Measurements from ENCODE around the gene STOM. TPM values are rescaled to one million over a fixed set of nuclear protein-coding genes. Genes with fewer than 3 reads are reported as not detected.

STOM gene
- total RNA-seq, 1 experiment from 2014 or later, result 45.1 TPM

GRCh38 chr9:121349009-121349408 lies 21.0 kb downstream of the STOM start:
- no peak for DNase-seq (ENCODE audit: low read depth)

- no peak for DNase-seq (ENCODE audit: low read depth)
Observed at GRCh38 chr9:121348221-121348620, 21.8 kb downstream of the STOM start.

GRCh38 chr9:121345070-121345469 lies 25.0 kb downstream of the STOM start:
- no peak for DNase-seq (ENCODE audit: low read depth)

- DNase-seq (ENCODE audit: low read depth), result no peak
Observed at GRCh38 chr9:121344184-121344583, 25.9 kb downstream of the STOM start.

- DNase-seq (ENCODE audit: low read depth), result no peak
Observed at GRCh38 chr9:121340676-121341392, 29.2 kb downstream of the STOM start.

- no peak for DNase-seq (ENCODE audit: low read depth)
Observed at GRCh38 chr9:121339437-121339836, 30.6 kb downstream of the STOM start.

- DNase-seq (ENCODE audit: low read depth), result no peak
Observed at GRCh38 chr9:121336665-121337064, 33.4 kb downstream of the STOM start.

- DNase-seq (ENCODE audit: low read depth), result no peak
Observed at GRCh38 chr9:121333950-121334773, 35.9 kb downstream of the STOM start.

GRCh38 chr9:121331992-121332685 lies 37.9 kb downstream of the STOM start:
- no peak for DNase-seq (ENCODE audit: low read depth)

- DNase-seq (ENCODE audit: low read depth), result no peak
Observed at GRCh38 chr9:121331549-121331948, 38.5 kb downstream of the STOM start.

GRCh38 chr9:121328876-121329681 lies 41.0 kb downstream of the STOM start:
- no peak for DNase-seq (ENCODE audit: low read depth)

- no peak for DNase-seq (ENCODE audit: low read depth)
Observed at GRCh38 chr9:121328476-121328875, 41.6 kb downstream of the STOM start.

- DNase-seq (ENCODE audit: low read depth), result no peak
Observed at GRCh38 chr9:121326901-121327613, 43.0 kb downstream of the STOM start.

- no peak for DNase-seq (ENCODE audit: low read depth)
Observed at GRCh38 chr9:121326130-121326838, 43.8 kb downstream of the STOM start.

GRCh38 chr9:121325387-121325786 lies 44.7 kb downstream of the STOM start:
- DNase-seq (ENCODE audit: low read depth), result no peak

- no peak for DNase-seq (ENCODE audit: low read depth)
Observed at GRCh38 chr9:121324755-121325154, 45.3 kb downstream of the STOM start.

- DNase-seq (ENCODE audit: low read depth), result no peak
Observed at GRCh38 chr9:121324316-121324715, 45.7 kb downstream of the STOM start.

GRCh38 chr9:121323449-121324151 lies 46.5 kb downstream of the STOM start:
- DNase-seq (ENCODE audit: low read depth), result no peak

- no peak for DNase-seq (ENCODE audit: low read depth)
Observed at GRCh38 chr9:121322737-121323448, 47.2 kb downstream of the STOM start.
